Umbilical cord (tissue), 2 donors: ENCODE results near the gene COPS6. TPM values are rescaled to one million over a fixed set of nuclear protein-coding genes. Genes with fewer than 3 reads are reported as not detected.
"Not testable (repeated sequence)": the region's sequence is repeated elsewhere in the genome, so short reads cannot be mapped to it uniquely, and the experiment has no call there.

Experiments
- DNase-seq: peaks from one replicate; pipeline ENCODE4 v3.0.0-alpha.2; 2015; ENCODE audit warnings: low spot score
- total RNA-seq: library from RNA; depleted of rRNA; stranded (reverse); fragments of >200 nt; gene quantifications from one replicate; pipeline ENCODE4 v1.2.3, GENCODE V29; 2014; ENCODE audit warnings: low replicate concordance; ENCODE audit not compliant: insufficient read depth

Gene COPS6
- total RNA-seq, 1 donor from 2014 or later: 19.5 TPM

GRCh38 chr7:100126239-100126930 is 37.6 kb downstream of the COPS6 start:
- no peak for DNase-seq

- DNase-seq: peak; percentile 96
Observed at GRCh38 chr7:100126931-100127865, 38.4 kb downstream of the COPS6 start, which contains the start of gene MBLAC1. Gene MBLAC1, plus strand, starts transcription at chr7:100126967. Its CDS starts 429 bp downstream, at chr7:100127396.

- DNase-seq: peak; percentile 41
Observed at GRCh38 chr7:100127866-100128636, 39.3 kb downstream of the COPS6 start.

- DNase-seq: no peak
Observed at GRCh38 chr7:100128637-100128963, 39.8 kb downstream of the COPS6 start.

- DNase-seq: not testable (repeated sequence)
Observed at GRCh38 chr7:100130220-100130607, 41.4 kb downstream of the COPS6 start.

GRCh38 chr7:100130608-100131453 is 42.1 kb downstream of the COPS6 start:
- peak; percentile 64 for DNase-seq

GRCh38 chr7:100132126-100132525 is 43.4 kb downstream of the COPS6 start:
- DNase-seq: no peak

GRCh38 chr7:100132697-100133151 is 44.0 kb downstream of the COPS6 start:
- peak; percentile 75 for DNase-seq

- no peak for DNase-seq
Observed at GRCh38 chr7:100137851-100138760, 49.3 kb downstream of the COPS6 start.

- no peak for DNase-seq
Observed at GRCh38 chr7:100141555-100141949, 52.8 kb downstream of the COPS6 start.

Other genes starting within 250 kb of the COPS6 start
- gene OR2AE1, start 211.9 kb upstream of the COPS6 start, total RNA-seq: 0.96 TPM
- 24.6 TPM for gene TRIM4, start 169.4 kb upstream of the COPS6 start, total RNA-seq
- not detected for gene GJC3, start 159.3 kb upstream of the COPS6 start, total RNA-seq
- gene AZGP1, start 112.9 kb upstream of the COPS6 start, total RNA-seq: 9.9 TPM
- gene ZKSCAN1, start 73.4 kb upstream of the COPS6 start, total RNA-seq: 27.7 TPM
- 7.0 TPM for gene ZSCAN21, start 39.2 kb upstream of the COPS6 start, total RNA-seq
- gene ZNF3, start 7.2 kb upstream of the COPS6 start, total RNA-seq: 37.1 TPM
- 21.7 TPM for gene MCM7, start 12.4 kb downstream of the COPS6 start, total RNA-seq
- 6.0 TPM for gene AP4M1, start 12.7 kb downstream of the COPS6 start, total RNA-seq
- 22.1 TPM for gene TAF6, start 30.4 kb downstream of the COPS6 start, total RNA-seq
- gene CNPY4, start 30.7 kb downstream of the COPS6 start, total RNA-seq: 33.0 TPM
- 1.9 TPM for gene MBLAC1, start 38.0 kb downstream of the COPS6 start, total RNA-seq
- 14.4 TPM for gene LAMTOR4, start 59.9 kb downstream of the COPS6 start, total RNA-seq
- 2.6 TPM for gene TRAPPC14, start 69.8 kb downstream of the COPS6 start, total RNA-seq
- 1.2 TPM for gene GAL3ST4, start 79.6 kb downstream of the COPS6 start, total RNA-seq
- gene GPC2, start 88.4 kb downstream of the COPS6 start, total RNA-seq: 0.72 TPM
- 1.9 TPM for gene STAG3, start 88.9 kb downstream of the COPS6 start, total RNA-seq
- 0.48 TPM for gene PVRIG, start 131.0 kb downstream of the COPS6 start, total RNA-seq
- 1.2 TPM for gene SPDYE3, start 218.7 kb downstream of the COPS6 start, total RNA-seq